Breast epithelium (tissue), 3 donors: Measurements from ENCODE around the gene TRMT61B.

Source experiments
- POLR2A ChIP-seq: fragments of 450-650 bp; IDR thresholded peaks from one replicate; pipeline ENCODE4 v1.6.1; 2016; ENCODE audit warnings: antibody characterized with exemption, mild to moderate bottlenecking, moderate library complexity
- POLR2AphosphoS5 ChIP-seq, 3 donors: sonication (generic); formaldehyde crosslinking; IDR thresholded peaks; one replicate each; pipeline ENCODE4 v1.6.1; 2017; ENCODE audit warnings: antibody characterized with exemption in 3 of 3

DNA sequence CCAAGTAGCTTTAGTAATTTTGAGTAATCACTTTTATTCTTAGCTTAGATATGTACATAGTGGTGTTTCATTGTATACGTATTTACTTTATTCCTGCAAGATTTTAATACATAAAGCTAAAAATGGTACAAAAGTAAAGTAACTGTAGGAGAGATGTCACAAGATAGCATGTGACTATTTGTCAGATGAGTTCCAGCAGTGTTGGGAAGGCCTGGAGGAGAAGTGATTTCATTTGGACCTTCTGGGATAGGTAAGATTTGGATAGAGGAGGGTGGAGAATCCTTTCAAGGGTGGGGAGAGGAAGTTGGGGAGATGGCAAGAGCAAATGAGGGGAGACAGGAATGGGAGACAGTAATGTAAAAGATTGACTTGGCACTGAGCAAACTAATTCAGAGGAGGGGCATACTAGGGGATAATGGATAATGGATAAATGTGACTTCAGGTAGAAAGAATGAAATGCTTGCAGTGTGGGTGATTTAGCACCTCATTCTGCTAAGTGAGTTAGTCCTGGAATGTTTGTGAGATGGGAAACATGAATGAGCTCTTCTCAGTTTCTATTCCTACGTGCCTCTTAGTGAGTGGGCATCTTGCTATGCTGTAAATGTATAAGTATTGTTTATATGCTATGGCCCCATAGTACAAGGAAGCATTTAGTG lies 34.8 kb upstream of the TRMT61B start:
- TF ChIP-seq POLR2A (no peak), POLR2AphosphoS5 (IDR thresholded peaks at IDR 0.05) (no peak)
